GM23248 (cell line): ENCODE results near the gene TNFRSF8. TPM values are rescaled to one million over a fixed set of nuclear protein-coding genes. Genes with fewer than 3 reads are reported as not detected.

Experiments
- DNase-seq: peaks from one replicate; pipeline ENCODE4 v3.0.0-alpha.2; 2015
- H2AFZ ChIP-seq: fragments of 200-600 bp; sonication (generic); 2 replicates; pipeline ENCODE4 v1.6.1; 2016; ENCODE audit warnings: antibody characterized with exemption
- H3F3A ChIP-seq: fragments of 200-600 bp; sonication (generic); 2 replicates; pipeline ENCODE4 v1.6.1; 2016; ENCODE audit warnings: mild to moderate bottlenecking, antibody characterized with exemption, mixed run types; ENCODE audit not compliant: insufficient read depth
- H3K27ac ChIP-seq: fragments of 200-600 bp; sonication (generic); 2 replicates; pipeline ENCODE4 v1.5.1; 2016; ENCODE audit warnings: mild to moderate bottlenecking
- H3K27me3 ChIP-seq: fragments of 200-600 bp; sonication (generic); replicated peaks from 2 replicates; pipeline ENCODE4 v1.6.1; 2016; ENCODE audit warnings: mild to moderate bottlenecking; ENCODE audit not compliant: insufficient read depth
- H3K36me3 ChIP-seq: fragments of 200-600 bp; sonication (generic); 2 replicates; pipeline ENCODE4 v1.6.1; 2016; ENCODE audit warnings: low read depth, mild to moderate bottlenecking
- H3K4me1 ChIP-seq: fragments of 200-600 bp; sonication (generic); 2 replicates; pipeline ENCODE4 v1.6.1; 2016; ENCODE audit warnings: mild to moderate bottlenecking; ENCODE audit not compliant: insufficient read depth
- H3K4me2 ChIP-seq: fragments of 200-600 bp; sonication (generic); one replicate; pipeline ENCODE4 v1.6.1; 2016; ENCODE audit warnings: mild to moderate bottlenecking; ENCODE audit not compliant: unreplicated experiment
- H3K4me3 ChIP-seq: fragments of 200-600 bp; sonication (generic); 2 replicates; pipeline ENCODE4 v1.5.1; 2016; ENCODE audit warnings: mild to moderate bottlenecking
- H3K79me2 ChIP-seq: fragments of 200-600 bp; sonication (generic); 2 replicates; pipeline ENCODE4 v1.6.1; 2016; ENCODE audit warnings: mild to moderate bottlenecking; ENCODE audit not compliant: insufficient read depth
- H3K9ac ChIP-seq: fragments of 200-600 bp; sonication (generic); 2 replicates; pipeline ENCODE4 v1.6.1; 2016; ENCODE audit warnings: mild to moderate bottlenecking
- H3K9me2 ChIP-seq: fragments of 200-600 bp; sonication (generic); 2 replicates; pipeline ENCODE4 v1.6.1; 2016; ENCODE audit warnings: mixed run types, mild to moderate bottlenecking, moderate library complexity; ENCODE audit not compliant: insufficient read depth
- H3K9me3 ChIP-seq: fragments of 200-600 bp; sonication (generic); one replicate; pipeline ENCODE4 v1.6.1; 2017; ENCODE audit warnings: low read depth
- H4K20me1 ChIP-seq: fragments of 200-600 bp; sonication (generic); 2 replicates; pipeline ENCODE4 v1.6.0; 2016; ENCODE audit not compliant: insufficient read depth
- EZH2 ChIP-seq: fragments of 200-600 bp; sonication (generic); IDR thresholded peaks from 2 replicates; pipeline ENCODE4 v1.6.1; 2018; ENCODE audit warnings: antibody characterized with exemption, mild to moderate bottlenecking; ENCODE audit not compliant: insufficient read depth, poor library complexity, severe bottlenecking
- EZH2phosphoT487 ChIP-seq: fragments of 200-600 bp; sonication (generic); IDR thresholded peaks from 2 replicates; pipeline ENCODE4 v1.6.1; 2018; ENCODE audit warnings: antibody characterized with exemption, moderate library complexity, mild to moderate bottlenecking, low read depth; ENCODE audit not compliant: insufficient read depth
- WGBS, 2 experiments: methylation state at CpG; one replicate each; pipeline ENCODE4 v1.1.6; 2015 to 2017; ENCODE audit warnings: low lambda C conversion rate in 2 of 2, low coverage in 1 of 2; ENCODE audit errors: missing lambda C conversion rate in 2 of 2; 5-methylcytosine and 5-hydroxymethylcytosine counted together
- in situ Hi-C: fragments of 300-500 bp; cut with MboI; formaldehyde crosslinking; loops from 2 replicates; pipeline ENCODE4 v1.15.0; 2020
- polyA plus RNA-seq: library from polyadenylated mRNA; unstranded; fragments of >200 nt; fragmentation: Nextera tagmentation; extraction: Ambion mirVana; gene quantifications from 2 replicates; pipeline ENCODE4 v1.2.1, GENCODE V29; 2016
- total RNA-seq: library from RNA; depleted of rRNA; stranded (reverse); fragments of >200 nt; shearing (Covaris generic); gene quantifications from 2 replicates; pipeline ENCODE4 v1.2.3, GENCODE V29; 2014

Gene TNFRSF8
- total and polyA plus RNA-seq, 2 experiments from 2014 or later: 0.23 TPM; not detected in 1

DNA sequence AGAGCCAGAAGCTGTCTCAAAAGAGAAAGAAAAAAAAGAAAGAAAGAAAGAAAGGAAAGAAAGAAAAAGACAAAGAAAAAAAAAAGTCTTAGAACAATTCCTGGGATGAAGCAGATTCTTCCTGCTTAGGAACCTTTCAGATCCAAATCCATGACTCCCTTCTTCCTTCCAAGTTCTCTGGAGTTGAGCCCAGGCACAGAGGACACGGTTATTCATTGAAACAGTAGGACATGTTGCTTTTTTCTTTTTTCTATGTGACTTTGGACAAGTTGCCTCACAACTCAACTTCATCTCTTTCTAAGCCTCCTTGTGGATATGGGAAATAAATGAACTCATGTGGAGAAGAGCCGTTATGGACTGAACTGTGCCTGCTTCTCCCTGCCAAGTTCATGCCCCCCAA, 14.7 kb upstream of the TNFRSF8 start:
- 40 to 41% methylated on average over 2 of the region's 2 CpGs for WGBS, 2 experiments
- no peak for DNase-seq
- H3K4me1 ChIP-seq: peaks cover 14% of the 10 kb centered on the region
- in situ Hi-C loops: no loop called here
- no peak overlapping the region for H3K4me2 ChIP-seq
- H3K36me3 ChIP-seq: no peaks in the 10 kb centered on the region
- no peak overlapping the region for H2AFZ ChIP-seq
- no peaks in the 10 kb centered on the region for H3F3A ChIP-seq
- no peak overlapping the region for H3K27ac ChIP-seq
- TF ChIP-seq EZH2phosphoT487: no peak
- no peak for TF ChIP-seq EZH2
- no peaks in the 10 kb centered on the region for H3K27me3 ChIP-seq
- no peaks in the 10 kb centered on the region for H3K9me2 ChIP-seq
- H4K20me1 ChIP-seq: no peaks in the 10 kb centered on the region
- no peaks in the 10 kb centered on the region for H3K79me2 ChIP-seq
- H3K4me3 ChIP-seq: no peak overlapping the region
- no peak overlapping the region for H3K9ac ChIP-seq
- H3K9me3 ChIP-seq: no peaks in the 10 kb centered on the region

DNA sequence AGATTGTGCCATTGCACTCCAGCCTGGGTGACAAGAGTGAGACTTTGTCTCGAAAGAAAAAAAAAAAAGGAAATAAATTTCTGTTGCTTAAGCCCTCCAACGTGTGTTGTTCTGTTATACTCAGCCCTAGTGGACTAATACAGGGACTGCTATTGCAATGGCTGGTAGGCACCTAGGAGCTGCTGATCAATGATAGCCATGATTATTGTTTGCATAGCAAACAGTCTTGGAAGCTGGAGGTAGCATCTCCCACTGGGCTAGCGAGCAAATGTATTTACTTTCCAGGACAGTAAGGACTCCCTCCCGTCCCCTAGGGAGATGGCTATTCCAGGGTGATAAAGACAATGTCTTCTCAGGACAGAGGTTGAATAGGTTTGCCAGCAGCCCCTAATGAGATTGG, 13.5 kb upstream of the TNFRSF8 start:
- H3K9ac ChIP-seq: no peak overlapping the region
- no peaks in the 10 kb centered on the region for H3K36me3 ChIP-seq
- in situ Hi-C loops: no loop called here
- H4K20me1 ChIP-seq: no peaks in the 10 kb centered on the region
- no peak overlapping the region for H3K27ac ChIP-seq
- H3K79me2 ChIP-seq: no peaks in the 10 kb centered on the region
- WGBS, 2 experiments: 73 to 74% methylated on average over 4 of the region's 4 CpGs
- DNase-seq: no peak
- no peak for TF ChIP-seq EZH2phosphoT487
- TF ChIP-seq EZH2: no peak
- no peaks in the 10 kb centered on the region for H3F3A ChIP-seq
- H3K9me3 ChIP-seq: no peaks in the 10 kb centered on the region
- no peaks in the 10 kb centered on the region for H3K9me2 ChIP-seq
- no peak overlapping the region for H3K4me2 ChIP-seq
- H2AFZ ChIP-seq: no peak overlapping the region
- H3K27me3 ChIP-seq: no peaks in the 10 kb centered on the region
- H3K4me1 ChIP-seq: peaks cover 8% of the 10 kb centered on the region
- H3K4me3 ChIP-seq: no peak overlapping the region

DNA sequence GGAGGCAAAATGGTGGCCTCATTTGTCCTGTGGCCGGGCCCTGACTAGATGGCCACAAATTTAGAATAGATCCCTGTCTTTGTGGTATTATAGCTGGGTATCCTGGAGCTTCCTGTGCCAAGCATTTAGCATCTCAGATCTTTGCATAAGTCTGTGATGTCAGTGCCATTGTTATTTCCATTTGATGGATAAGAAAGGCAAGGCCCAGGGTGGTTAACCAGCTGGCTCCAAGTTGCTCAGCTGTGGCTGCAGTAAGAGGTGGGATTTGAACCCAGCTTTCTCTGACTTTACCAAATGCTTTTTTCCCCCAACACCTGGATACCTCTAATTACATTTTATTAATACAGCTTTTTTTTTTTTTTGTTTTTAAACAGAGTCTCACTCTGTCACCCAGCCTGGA, 11.7 kb upstream of the TNFRSF8 start:
- Histone ChIP-seq H3K4me2 (no peak overlapping the region), H3K9ac (no peak overlapping the region), H3K79me2 (no peaks in the 10 kb centered on the region), H3K27ac (no peak overlapping the region), H3K9me3 (no peaks in the 10 kb centered on the region), H3K9me2 (no peaks in the 10 kb centered on the region), H3K4me3 (no peak overlapping the region), H3K4me1 (peaks cover 6% of the 10 kb centered on the region), H3K36me3 (no peaks in the 10 kb centered on the region), H3K27me3 (no peaks in the 10 kb centered on the region), H4K20me1 (no peaks in the 10 kb centered on the region), H3F3A (no peaks in the 10 kb centered on the region), H2AFZ (no peak overlapping the region)
- in situ Hi-C loops: no loop called here
- DNase-seq: no peak
- TF ChIP-seq EZH2: no peak
- TF ChIP-seq EZH2phosphoT487: no peak
- WGBS, 2 experiments: 100% methylated on average over 1 of the region's 1 CpG

DNA sequence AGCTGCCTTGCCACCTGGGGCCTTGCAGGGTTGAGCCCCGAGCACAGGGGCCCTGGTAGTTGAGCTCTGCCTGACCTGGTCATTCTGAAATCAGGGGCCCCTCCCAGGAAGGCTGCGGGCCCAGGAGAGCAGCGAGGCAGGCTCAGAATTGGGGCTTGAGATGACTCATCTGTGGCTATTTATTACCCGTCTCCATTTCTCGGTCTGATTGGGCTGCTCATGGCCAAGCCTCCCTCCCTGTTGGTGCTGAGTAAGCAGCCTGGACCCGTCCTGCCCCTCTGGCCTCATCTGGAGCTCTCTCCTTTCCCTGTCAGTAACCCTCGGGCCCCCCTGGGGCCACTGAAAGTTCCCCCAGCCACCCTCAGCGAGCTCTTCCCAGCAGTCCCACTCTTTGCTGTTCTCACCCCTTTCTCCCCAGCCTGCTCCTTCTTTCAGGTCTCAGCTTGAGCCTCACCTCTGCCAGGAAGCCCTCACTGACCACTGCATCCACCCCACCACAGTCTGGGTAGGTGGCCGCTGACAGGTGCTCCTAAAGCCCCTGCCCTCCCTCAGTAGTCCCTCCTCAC, 11.0 kb upstream of the TNFRSF8 start:
- Histone ChIP-seq H2AFZ (peak overlapping the region; percentile 66), H3K4me2 (peak overlapping the region; percentile 41), H3K36me3 (no peaks in the 10 kb centered on the region), H3K4me3 (no peak overlapping the region), H3K9me2 (no peaks in the 10 kb centered on the region), H3K4me1 (peaks cover 6% of the 10 kb centered on the region), H3K9me3 (no peaks in the 10 kb centered on the region), H3F3A (no peaks in the 10 kb centered on the region), H3K79me2 (no peaks in the 10 kb centered on the region), H3K27ac (no peak overlapping the region), H3K27me3 (no peaks in the 10 kb centered on the region), H3K9ac (no peak overlapping the region; the same call in 1 of the 2 replicates), H4K20me1 (no peaks in the 10 kb centered on the region)
- 10 to 11% methylated on average over 9 of the region's 9 CpGs for WGBS, 2 experiments
- no peak for TF ChIP-seq EZH2phosphoT487
- no peak for TF ChIP-seq EZH2
- peak; percentile 95 for DNase-seq
- in situ Hi-C loops: no loop called here

DNA sequence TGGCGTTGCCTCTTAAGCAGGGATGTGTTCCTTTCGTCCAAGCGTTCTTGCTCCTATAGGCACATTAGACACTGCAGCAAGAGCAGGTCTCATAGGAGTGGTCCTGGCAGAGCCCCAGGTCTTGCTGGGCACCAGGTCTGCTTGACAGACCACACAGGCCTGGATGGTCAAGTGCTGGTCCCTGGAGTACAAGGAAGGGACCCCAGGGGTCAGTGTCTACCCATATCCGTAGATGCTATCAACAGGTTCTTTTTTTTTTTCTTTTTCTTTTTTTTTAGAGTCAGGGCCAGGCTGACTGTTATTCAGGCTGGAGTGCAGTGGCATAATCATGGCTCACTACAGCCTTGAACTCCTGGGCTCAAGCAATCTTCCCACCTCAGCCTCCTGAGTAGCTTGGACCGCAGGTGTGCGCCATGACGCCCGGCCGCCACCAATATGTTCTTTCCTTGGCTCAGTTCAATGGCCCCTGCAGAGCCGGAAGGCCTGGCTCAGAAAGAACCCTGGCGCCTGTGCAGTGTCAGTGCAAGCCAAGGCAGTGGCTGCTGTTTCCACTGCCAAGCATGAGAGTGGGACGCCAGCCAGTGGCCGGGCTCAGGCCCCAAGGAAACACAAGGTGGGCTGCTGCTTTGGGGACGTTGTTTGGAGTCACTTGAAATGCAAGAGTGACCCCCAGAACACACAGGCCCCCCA, 10.0 kb upstream of the TNFRSF8 start:
- Histone ChIP-seq H3K4me2 (no peak overlapping the region), H3K4me3 (no peak overlapping the region), H3K4me1 (peaks cover 6% of the 10 kb centered on the region), H3K79me2 (no peaks in the 10 kb centered on the region), H2AFZ (no peak overlapping the region), H3K36me3 (no peaks in the 10 kb centered on the region), H3K27ac (no peak overlapping the region), H3F3A (no peaks in the 10 kb centered on the region), H3K9ac (no peak overlapping the region), H3K9me3 (no peaks in the 10 kb centered on the region), H3K27me3 (no peaks in the 10 kb centered on the region), H4K20me1 (no peaks in the 10 kb centered on the region), H3K9me2 (no peaks in the 10 kb centered on the region)
- in situ Hi-C loops: no loop called here
- no peak for DNase-seq
- TF ChIP-seq EZH2: no peak
- no peak for TF ChIP-seq EZH2phosphoT487
- 65 to 70% methylated on average over 14 of the region's 14 CpGs for WGBS, 2 experiments
